ENCODE data around the gene MAN2A2.

MAN2A2 gene

GRCh38 chr15:90902840-90903732, at the start of gene MAN2A2:
Gene MAN2A2 (plus strand): TSS chr15:90903302. CDS start chr15:90904208, 906 bp downstream.
- no peak for DNase-seq

- DNase-seq = no peak
Observed at GRCh38 chr15:90855139-90855538, 48.0 kb upstream of the MAN2A2 start.

GRCh38 chr15:90857337-90857736, 45.8 kb upstream of the MAN2A2 start:
- DNase-seq = no peak

GRCh38 chr15:90857883-90858443, 45.1 kb upstream of the MAN2A2 start:
- no peak for DNase-seq

- no peak for DNase-seq
Observed at GRCh38 chr15:90859234-90860131, 43.6 kb upstream of the MAN2A2 start.

DNA sequence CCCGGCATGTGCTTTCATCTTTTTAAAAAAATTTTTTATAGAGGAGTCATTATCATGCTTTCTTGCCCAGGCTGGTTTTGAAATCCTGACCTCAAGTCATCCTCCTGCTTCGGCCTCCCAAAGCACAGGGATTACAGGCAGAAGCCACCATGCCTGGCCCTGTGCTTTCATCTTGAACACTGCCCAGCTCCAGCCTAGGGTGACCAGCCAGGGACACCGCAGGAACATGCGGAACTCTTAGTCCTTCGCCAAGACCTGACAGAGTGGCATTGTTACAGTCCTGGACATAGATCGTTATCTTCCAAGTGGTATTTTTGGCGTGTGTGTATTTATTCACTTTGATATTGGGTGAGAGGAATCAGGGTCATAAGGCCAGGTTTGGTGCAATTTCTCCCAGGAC, 42.7 kb upstream of the MAN2A2 start:
- DNase-seq = no peak

- peak; percentile 62 for DNase-seq
Observed at GRCh38 chr15:90860942-90861675, 42.0 kb upstream of the MAN2A2 start.

DNA sequence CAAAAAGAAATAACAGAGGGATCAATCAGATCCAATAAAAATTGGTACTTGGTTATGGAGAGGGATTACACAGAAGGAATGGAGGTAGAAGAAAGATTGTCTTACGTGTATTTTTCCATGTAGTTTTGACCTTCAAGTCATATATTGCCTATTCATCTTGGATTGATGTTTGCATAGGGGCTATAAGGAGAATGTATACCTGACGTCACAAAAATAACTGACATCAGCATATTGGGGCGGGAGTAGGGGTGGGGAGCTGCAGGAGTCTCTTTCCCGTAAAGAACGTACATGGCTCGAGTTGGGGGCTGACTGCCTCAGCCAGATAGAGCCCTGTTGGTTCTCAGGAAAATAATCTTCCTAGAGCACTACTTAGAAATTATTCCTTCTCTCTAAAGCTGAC, 40.6 kb upstream of the MAN2A2 start:
- no peak for DNase-seq

- DNase-seq = no peak
Observed at GRCh38 chr15:90862964-90863778, 39.9 kb upstream of the MAN2A2 start.

GRCh38 chr15:90863987-90864386, 39.1 kb upstream of the MAN2A2 start:
- no peak for DNase-seq

DNA sequence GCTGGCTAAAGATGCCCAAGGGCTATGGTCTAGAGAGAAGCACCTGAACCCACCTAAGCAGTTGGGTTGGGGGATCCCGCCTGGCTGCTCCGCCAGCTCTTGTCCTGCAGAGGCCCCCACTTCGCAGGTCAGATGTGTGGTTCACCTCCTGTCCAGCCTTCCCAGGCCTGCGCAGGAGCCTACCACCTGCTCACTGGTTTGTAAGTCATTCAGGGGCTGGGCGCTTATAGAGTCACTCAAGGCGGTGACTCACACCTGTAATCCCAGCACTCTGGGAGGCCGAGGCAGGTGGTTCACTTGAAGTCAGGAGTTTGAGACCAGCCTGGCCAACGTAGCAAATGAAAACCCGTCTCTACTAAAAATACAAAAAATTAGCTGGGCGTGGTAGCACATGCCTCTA, 38.6 kb upstream of the MAN2A2 start:
- DNase-seq = no peak

DNA sequence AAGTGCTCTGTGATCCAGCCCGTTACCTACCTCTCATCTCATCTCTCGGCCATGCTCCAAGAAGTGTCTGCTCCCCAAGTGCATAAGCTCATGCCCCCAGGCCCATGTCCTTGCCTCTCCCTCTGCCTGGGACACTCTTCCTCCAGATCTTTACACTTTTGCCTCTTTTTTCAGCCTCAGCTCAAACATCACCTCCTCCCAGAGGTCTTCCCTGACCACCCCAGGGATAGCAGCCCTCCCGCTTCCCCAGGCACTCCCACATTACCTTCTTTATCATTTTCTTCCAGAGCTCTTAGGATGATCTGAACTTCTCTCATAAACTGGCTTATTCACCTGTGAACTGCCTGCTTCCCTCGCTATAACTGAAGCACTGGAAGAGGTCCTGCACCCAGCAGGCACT, 37.4 kb upstream of the MAN2A2 start:
- no peak for DNase-seq

DNA sequence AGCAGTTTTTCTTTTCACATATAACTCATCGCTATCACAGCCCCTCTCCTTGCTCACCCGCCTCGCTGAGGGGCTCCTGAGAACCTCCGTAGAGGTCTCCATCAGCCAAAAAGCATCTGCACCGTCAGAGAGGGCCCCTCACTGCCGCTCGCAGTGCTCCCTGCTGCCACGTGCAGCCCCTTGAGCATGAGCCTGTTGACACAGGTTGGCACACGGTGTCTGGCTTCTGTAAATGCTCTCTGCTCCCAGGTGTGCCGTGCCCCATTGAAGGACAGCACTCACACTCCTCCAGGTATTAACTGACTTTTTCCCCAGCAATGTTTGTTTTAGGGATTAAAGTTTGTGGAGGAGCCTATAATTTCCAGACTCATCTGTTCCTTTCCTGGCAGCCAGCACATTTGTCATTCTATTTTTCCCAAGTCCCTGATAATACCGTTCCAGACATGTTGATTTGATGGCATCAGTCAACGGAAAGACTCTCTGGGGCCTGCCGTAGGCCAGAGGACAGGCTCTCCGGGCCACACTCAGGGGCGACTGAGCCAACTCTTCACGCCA, 36.9 kb upstream of the MAN2A2 start:
- DNase-seq = no peak

DNA sequence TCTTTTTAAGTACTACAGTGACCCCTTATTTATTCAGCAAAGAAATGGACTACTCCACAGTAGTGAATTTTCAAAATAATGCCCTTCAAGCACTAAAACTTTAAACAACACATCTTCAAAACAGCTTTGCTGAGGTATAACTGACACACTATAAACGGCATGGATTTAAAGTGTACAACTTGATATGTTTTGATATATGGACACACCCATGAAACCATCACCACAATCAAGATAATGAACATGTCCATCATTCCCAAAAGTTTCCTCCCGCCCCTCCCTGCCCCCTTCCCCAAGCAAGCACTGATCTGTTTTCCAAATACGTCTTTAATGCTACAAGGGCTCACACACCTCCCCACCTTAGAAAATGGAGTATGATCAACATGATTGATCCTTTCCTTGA, 36.3 kb upstream of the MAN2A2 start:
- no peak for DNase-seq

DNA sequence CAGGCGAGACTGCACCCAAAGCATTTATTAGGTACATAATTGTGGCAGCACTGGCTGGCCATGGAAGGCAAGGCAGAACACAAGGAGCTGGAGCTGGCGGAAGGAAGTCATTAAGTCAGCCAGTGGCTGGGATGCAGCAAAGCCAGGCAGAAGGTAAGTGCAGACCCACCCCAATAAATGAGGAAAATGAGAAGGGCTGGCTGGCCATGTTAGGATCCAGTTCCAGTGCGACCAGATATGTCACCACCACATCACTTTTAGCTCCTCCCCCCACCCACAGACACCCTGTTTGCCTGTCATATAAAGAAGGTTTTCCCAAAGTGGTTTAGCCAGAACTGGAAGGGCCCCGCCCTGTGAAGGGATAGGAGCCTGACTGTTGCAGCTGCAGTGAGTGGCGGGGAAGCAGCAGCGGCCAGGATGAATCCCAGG, 34.8 kb upstream of the MAN2A2 start, which contains the start of gene FURIN:
Gene FURIN, plus strand, starts transcription at position 328 of the 429 bp plus-strand sequence. CDS start 7,153 bp downstream, outside the sequence.
- no peak for DNase-seq

- DNase-seq = no peak
Observed at GRCh38 chr15:90869140-90869541, 34.0 kb upstream of the MAN2A2 start.

- DNase-seq = no peak
Observed at GRCh38 chr15:90869601-90870353, 33.3 kb upstream of the MAN2A2 start.

DNA sequence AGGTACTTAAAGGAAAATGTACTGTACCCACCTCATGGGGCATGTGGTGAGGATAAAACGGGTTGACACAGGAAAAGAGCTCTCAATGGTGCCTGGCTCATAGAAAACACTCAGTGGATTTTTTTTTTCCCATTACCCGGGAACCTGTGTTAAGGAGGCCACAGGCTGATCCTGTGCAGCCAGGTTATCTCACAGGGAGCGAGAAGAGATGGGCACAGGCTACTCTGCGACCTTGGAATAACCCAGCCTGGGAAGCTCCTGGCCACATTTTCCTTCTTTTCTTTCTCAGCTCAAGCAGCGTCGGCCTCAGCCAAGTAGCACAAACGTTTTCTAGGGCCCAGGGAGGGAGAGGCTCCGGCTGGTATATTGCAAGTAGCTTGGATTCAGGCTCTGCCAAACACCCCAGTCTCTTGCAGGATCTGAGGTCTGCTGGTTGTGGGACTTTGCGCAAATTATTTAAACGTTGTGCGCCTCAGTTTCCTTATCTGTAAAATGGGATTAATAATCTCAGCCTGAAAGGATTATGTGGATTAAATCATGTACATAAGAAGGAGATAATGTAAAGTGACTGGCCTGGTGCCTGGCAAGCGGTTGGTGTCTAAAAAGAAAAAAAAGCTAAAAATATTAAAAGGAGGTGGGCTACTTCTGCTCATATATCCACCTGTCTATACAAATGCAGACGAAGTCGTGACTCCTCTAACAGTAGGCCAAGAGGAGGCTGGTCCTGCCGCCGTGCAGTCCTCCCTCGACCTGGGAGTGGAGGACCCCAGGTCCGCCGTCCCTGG, 32.6 kb upstream of the MAN2A2 start:
- no peak for DNase-seq

DNA sequence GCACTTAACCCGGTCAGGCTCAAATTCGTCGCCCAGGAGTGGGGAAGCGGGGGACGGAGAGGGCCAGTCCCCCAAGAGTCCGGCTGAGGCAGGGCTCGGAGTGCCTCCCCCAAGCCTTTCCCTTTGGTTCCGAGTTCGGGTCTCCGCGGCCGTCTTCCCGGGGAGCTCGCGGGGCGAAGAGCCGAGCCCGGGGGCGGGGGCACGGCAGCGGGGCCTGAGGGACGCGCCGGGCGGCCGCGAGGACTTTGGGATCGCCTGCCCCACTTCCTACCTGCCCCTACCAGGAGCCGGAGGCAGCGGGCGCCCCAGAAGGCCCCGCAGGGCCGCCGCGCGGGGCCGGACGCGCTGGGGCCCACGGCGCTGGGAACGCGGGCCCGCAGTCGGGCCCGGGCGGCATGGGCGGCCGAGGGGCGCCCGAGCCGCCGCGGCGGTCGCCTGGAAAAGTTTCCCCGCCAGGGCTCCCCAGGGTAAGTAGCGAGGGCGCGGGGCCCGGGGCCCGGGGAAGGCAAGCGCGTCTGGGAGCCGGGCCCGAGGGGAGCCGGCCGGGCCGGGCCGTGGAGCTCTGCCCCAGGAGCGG, 31.9 kb upstream of the MAN2A2 start:
- DNase-seq = no peak
